SK-N-SH treated with all-trans-retinoic acid at 6 μM for 48 hours (cell line): Measurements from ENCODE around the gene MUC5AC.
"Not testable (repeated sequence)": the region's sequence is repeated elsewhere in the genome, so short reads cannot be mapped to it uniquely, and the experiment has no call there.

Experiments used
- ATAC-seq: fragments of 200-7000 bp; cut with Tn5 transposase; 3 replicates; pipeline ENCODE4 v1.9.1; 2020; ENCODE audit warnings: mild to moderate bottlenecking, moderate library complexity
- ARNTL ChIP-seq: fragments of 450-650 bp; formaldehyde crosslinking; IDR thresholded peaks from 2 replicates; pipeline ENCODE4 v1.5.0; 2020; ENCODE audit warnings: low read depth, mild to moderate bottlenecking, moderate library complexity, borderline replicate concordance
- BACH2 ChIP-seq: fragments of 250-450 bp; sonication (Bioruptor Pico); IDR thresholded peaks from 2 replicates; pipeline ENCODE4 v1.9.0; 2021; ENCODE audit warnings: mild to moderate bottlenecking, borderline replicate concordance
- CSDC2 ChIP-seq: fragments of 250-450 bp; sonication (Bioruptor Pico); IDR thresholded peaks from 2 replicates; pipeline ENCODE4 v1.5.0; 2020; ENCODE audit warnings: mild to moderate bottlenecking, moderate library complexity
- ESRRG ChIP-seq: fragments of 250-450 bp; sonication (Bioruptor Pico); IDR thresholded peaks from 2 replicates; pipeline ENCODE4 v1.6.1; 2021; ENCODE audit warnings: mild to moderate bottlenecking
- GLIS3 ChIP-seq: fragments of 250-450 bp; sonication (Bioruptor Pico); IDR thresholded peaks from 2 replicates; pipeline ENCODE4 v1.5.0; 2020; ENCODE audit warnings: mild to moderate bottlenecking, moderate library complexity
- ISL1 ChIP-seq: fragments of 250-450 bp; sonication (Bioruptor Pico); IDR thresholded peaks from 2 replicates; pipeline ENCODE4 v2.1.2; 2022; ENCODE audit warnings: mild to moderate bottlenecking, moderate library complexity
- OSR1 ChIP-seq: fragments of 250-450 bp; sonication (Bioruptor Pico); IDR thresholded peaks from 2 replicates; pipeline ENCODE4 v1.8.0; 2022; ENCODE audit warnings: moderate library complexity, mild to moderate bottlenecking, inconsistent platforms
- PPARA ChIP-seq: fragments of 250-450 bp; sonication (Bioruptor Pico); IDR thresholded peaks from 2 replicates; pipeline ENCODE4 v1.5.0; 2020; ENCODE audit warnings: mild to moderate bottlenecking, borderline replicate concordance
- RARB ChIP-seq: fragments of 250-450 bp; sonication (Bioruptor Pico); IDR thresholded peaks from 2 replicates; pipeline ENCODE4 v1.8.0; 2021; ENCODE audit warnings: mild to moderate bottlenecking, moderate library complexity
- SNAI2 ChIP-seq: fragments of 250-450 bp; sonication (Bioruptor Pico); IDR thresholded peaks from 2 replicates; pipeline ENCODE4 v1.5.0; 2020; ENCODE audit warnings: mild to moderate bottlenecking, moderate library complexity
- TCF4 ChIP-seq: fragments of 250-450 bp; sonication (Bioruptor Pico); IDR thresholded peaks from 2 replicates; pipeline ENCODE4 v1.8.0; 2021; ENCODE audit warnings: mild to moderate bottlenecking, moderate library complexity, borderline replicate concordance
- TOX ChIP-seq: fragments of 250-450 bp; sonication (Bioruptor Pico); IDR thresholded peaks from 2 replicates; pipeline ENCODE4 v1.8.0; 2021; ENCODE audit warnings: mild to moderate bottlenecking, moderate library complexity, borderline replicate concordance
- ZC3H10 ChIP-seq: fragments of 250-450 bp; sonication (Bioruptor Pico); IDR thresholded peaks from 2 replicates; pipeline ENCODE4 v1.5.1; 2021; ENCODE audit warnings: mild to moderate bottlenecking, moderate library complexity
- ZFP3 ChIP-seq: fragments of 250-450 bp; sonication (Bioruptor Pico); IDR thresholded peaks from 2 replicates; pipeline ENCODE4 v1.5.0; 2020; ENCODE audit warnings: mild to moderate bottlenecking, moderate library complexity
- ZNF70 ChIP-seq: fragments of 450-650 bp; formaldehyde crosslinking; IDR thresholded peaks from 2 replicates; pipeline ENCODE4 v1.5.0; 2020; ENCODE audit warnings: mild to moderate bottlenecking, moderate library complexity
- ZNF8 ChIP-seq: fragments of 450-650 bp; formaldehyde crosslinking; IDR thresholded peaks from 2 replicates; pipeline ENCODE4 v1.5.0; 2020; ENCODE audit warnings: mild to moderate bottlenecking, moderate library complexity
- TF ChIP-seq, protein P1 (sequence below): fragments of 250-450 bp; sonication (Bioruptor Pico); IDR thresholded peaks from 2 replicates; pipeline ENCODE4 v1.8.0; 2021; ENCODE audit warnings: low read depth, mild to moderate bottlenecking, moderate library complexity, borderline replicate concordance
- TF ChIP-seq, protein P2 (sequence below): fragments of 250-450 bp; sonication (Bioruptor Pico); IDR thresholded peaks from 2 replicates; pipeline ENCODE4 v1.5.1; 2021; ENCODE audit warnings: mild to moderate bottlenecking, moderate library complexity
- TF ChIP-seq, protein P3 (sequence below): fragments of 250-450 bp; sonication (Bioruptor Pico); IDR thresholded peaks from 2 replicates; pipeline ENCODE4 v1.8.0; 2020; ENCODE audit warnings: mild to moderate bottlenecking, moderate library complexity, borderline replicate concordance
- TF ChIP-seq, protein P4 (sequence below): fragments of 250-450 bp; sonication (Bioruptor Pico); IDR thresholded peaks from 2 replicates; pipeline ENCODE4 v1.5.0; 2020; ENCODE audit warnings: mild to moderate bottlenecking, moderate library complexity

The MUC5AC gene

DNA sequence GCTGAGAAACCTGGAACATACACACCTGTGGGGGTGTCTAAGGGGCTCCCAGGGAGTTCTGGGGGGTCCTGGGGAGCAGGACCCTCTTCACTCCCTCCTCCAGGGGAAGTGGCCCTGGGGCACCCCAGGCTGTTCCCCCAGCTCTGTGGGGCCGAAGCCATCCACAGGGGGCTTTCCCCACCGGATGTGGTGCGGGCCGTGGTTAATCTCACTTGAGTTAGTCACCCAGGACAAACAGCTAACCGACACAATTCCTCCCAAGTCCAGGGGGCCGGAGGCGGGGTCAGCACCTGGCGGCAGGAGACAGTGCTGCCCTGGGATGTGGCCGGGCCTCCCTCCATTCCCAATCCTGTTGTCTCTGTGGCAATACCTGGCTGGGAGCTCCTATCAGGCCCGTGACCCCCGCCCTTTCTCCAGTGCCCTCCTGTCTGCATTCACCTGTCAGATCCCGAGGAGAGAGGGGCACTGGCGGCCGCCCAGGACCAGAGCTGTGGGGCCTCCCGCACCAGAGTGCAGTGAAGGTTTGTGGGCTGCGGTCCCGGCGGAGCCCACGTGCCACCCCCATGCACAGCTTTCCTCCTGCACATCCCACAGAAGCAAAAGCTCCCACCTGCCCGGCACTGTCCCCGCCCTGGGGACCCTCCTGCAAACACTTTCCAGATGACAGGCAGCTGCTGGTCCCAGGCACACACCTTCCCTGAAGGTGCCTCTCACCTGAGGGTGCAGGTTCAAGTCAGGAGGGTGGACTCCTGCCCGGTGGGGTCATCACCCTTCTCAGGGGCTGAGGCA is 5.2 kb upstream of the MUC5AC start (continued):
- TF ChIP-seq, protein P1, sequence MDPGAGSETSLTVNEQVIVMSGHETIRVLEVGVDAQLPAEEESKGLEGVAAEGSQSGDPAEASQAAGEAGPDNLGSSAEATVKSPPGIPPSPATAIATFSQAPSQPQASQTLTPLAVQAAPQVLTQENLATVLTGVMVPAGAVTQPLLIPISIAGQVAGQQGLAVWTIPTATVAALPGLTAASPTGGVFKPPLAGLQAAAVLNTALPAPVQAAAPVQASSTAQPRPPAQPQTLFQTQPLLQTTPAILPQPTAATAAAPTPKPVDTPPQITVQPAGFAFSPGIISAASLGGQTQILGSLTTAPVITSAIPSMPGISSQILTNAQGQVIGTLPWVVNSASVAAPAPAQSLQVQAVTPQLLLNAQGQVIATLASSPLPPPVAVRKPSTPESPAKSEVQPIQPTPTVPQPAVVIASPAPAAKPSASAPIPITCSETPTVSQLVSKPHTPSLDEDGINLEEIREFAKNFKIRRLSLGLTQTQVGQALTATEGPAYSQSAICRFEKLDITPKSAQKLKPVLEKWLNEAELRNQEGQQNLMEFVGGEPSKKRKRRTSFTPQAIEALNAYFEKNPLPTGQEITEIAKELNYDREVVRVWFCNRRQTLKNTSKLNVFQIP: no peak
- TF ChIP-seq CSDC2 (CRISPR knock-in tag): no peak
- TF ChIP-seq, protein P2, sequence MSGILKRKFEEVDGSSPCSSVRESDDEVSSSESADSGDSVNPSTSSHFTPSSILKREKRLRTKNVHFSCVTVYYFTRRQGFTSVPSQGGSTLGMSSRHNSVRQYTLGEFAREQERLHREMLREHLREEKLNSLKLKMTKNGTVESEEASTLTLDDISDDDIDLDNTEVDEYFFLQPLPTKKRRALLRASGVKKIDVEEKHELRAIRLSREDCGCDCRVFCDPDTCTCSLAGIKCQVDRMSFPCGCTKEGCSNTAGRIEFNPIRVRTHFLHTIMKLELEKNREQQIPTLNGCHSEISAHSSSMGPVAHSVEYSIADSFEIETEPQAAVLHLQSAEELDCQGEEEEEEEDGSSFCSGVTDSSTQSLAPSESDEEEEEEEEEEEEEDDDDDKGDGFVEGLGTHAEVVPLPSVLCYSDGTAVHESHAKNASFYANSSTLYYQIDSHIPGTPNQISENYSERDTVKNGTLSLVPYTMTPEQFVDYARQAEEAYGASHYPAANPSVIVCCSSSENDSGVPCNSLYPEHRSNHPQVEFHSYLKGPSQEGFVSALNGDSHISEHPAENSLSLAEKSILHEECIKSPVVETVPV (CRISPR knock-in tag): no peak

DNA sequence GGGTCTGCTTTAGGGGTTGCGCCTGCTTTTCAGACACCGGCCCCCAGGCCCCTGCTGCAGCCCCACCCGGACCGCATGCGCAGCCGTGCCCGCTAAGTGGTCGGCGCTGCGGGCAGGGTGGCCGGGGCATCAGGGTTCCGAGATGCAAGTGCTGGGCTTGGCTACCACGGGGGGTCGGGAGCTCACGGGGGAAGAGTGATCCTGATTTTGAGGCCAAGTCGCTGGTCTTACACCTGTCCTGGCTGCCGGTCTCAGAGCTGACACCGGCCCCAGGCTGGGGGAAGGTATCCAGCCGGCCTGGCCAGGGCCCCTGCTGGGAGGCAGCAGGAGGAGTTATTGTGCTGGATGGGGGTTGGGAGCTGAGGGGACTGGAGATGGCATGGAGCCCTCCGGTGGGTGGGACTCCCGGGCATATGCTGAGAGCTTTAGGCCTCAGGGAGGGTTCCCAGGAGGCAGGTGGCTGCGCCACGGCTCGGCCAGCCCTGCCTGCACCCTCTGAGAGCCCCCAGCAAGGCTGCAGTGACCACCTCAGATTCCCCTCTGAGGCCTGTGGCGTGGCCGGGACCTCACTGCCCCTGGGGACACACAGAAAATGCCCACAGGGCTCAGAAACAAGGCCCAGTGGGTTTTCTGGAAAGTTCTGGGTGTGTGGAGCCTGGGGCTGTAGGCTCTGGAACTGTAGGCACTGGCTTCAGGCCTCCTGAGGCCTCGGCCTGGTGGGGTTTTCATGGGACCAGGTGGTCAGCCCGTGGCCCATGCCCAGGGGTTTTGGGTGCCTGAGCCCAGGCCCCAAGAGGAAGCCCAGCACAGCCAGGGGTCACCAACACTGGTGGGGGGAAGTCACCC is 4.4 kb upstream of the MUC5AC start:
- peak; percentile 22 for ATAC-seq
- TF ChIP-seq ESRRG (no peak), CSDC2 (CRISPR knock-in tag) (no peak)

DNA sequence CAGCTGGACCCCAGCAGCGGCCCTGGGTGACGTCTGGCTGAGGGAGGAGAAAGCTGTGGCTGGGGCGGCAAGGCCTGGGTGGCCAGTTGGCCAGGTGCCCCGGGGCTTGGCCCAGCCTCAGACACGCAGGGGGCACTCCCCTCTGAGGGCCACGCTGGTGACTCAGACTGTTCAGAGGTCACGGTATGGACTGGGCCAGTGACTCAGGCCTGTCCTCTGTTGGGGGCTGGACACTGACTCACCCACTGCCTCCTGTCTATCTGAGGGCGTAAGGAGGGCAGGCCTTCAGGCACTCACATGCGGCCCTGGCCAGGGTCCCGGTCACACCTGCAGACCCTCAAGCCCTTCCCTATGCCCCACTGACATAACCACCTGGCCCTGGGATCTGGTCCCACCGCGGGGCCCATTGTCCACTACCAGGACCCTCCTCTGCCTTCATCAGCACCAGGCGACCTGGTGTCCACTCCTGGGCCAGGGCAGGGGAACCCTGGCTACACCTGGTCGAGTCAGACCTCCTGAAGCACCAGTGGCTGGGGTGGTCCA is 3.7 kb upstream of the MUC5AC start:
- no peak for TF ChIP-seq ZNF8 (CRISPR knock-in tag)
- no peak for TF ChIP-seq ARNTL (CRISPR knock-in tag)
- TF ChIP-seq RARB (CRISPR knock-in tag): no peak
- TF ChIP-seq ZNF70 (CRISPR knock-in tag): no peak
- TF ChIP-seq, protein P1: no peak
- TF ChIP-seq, protein P3, sequence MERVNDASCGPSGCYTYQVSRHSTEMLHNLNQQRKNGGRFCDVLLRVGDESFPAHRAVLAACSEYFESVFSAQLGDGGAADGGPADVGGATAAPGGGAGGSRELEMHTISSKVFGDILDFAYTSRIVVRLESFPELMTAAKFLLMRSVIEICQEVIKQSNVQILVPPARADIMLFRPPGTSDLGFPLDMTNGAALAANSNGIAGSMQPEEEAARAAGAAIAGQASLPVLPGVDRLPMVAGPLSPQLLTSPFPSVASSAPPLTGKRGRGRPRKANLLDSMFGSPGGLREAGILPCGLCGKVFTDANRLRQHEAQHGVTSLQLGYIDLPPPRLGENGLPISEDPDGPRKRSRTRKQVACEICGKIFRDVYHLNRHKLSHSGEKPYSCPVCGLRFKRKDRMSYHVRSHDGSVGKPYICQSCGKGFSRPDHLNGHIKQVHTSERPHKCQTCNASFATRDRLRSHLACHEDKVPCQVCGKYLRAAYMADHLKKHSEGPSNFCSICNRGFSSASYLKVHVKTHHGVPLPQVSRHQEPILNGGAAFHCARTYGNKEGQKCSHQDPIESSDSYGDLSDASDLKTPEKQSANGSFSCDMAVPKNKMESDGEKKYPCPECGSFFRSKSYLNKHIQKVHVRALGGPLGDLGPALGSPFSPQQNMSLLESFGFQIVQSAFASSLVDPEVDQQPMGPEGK (CRISPR knock-in tag): no peak
- no peak for TF ChIP-seq CSDC2 (CRISPR knock-in tag)
- no peak for TF ChIP-seq ZC3H10
- ATAC-seq: peak; percentile 61

DNA sequence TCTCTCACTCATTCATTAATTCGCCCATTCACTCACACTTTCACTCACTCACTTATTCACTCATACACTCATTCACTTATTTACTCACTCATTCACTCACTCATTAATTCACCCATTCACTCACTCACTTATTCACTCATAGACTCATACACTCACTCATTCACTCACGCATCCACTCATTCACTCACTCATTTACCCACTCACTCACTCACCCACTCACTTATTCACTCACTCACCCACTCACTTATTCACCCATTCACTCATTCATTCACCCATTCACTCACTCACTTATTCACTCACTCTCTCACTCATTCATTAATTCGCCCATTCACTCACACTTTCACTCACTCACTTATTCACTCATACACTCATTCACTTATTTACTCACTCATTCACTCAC is 3.1 kb upstream of the MUC5AC start:
- ATAC-seq: not testable (repeated sequence)

DNA sequence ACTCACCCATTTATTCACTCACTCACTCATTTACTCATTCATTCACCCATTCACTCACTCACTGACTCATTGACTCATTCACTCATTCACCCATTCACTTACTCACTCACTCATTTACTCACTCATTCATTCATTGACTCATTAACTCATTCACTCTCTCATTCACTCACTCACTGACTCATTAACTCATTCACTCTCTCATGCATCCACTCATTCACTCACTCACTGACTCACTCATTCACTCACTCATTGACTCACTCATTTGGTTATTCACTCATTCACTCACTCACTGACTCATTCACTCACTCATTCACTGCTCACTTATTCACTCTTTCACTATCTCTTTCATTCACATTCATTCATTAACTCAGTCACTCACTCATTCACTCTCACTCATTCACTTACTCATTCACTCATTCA is 2.5 kb upstream of the MUC5AC start:
- ATAC-seq: no peak
- TF ChIP-seq RARB (CRISPR knock-in tag): no peak
- TF ChIP-seq ZNF70 (CRISPR knock-in tag): no peak
- TF ChIP-seq ZNF8 (CRISPR knock-in tag): no peak
- TF ChIP-seq TOX: no peak
- no peak for TF ChIP-seq GLIS3 (CRISPR knock-in tag)
- no peak for TF ChIP-seq OSR1 (CRISPR knock-in tag)
- TF ChIP-seq TCF4 (CRISPR knock-in tag): no peak
- TF ChIP-seq ESRRG: no peak
- TF ChIP-seq ZC3H10: no peak
- TF ChIP-seq ZFP3 (CRISPR knock-in tag): no peak
- no peak for TF ChIP-seq PPARA (CRISPR knock-in tag)
- no peak for TF ChIP-seq BACH2 (CRISPR knock-in tag)
- TF ChIP-seq CSDC2 (CRISPR knock-in tag): no peak
- no peak for TF ChIP-seq ISL1 (CRISPR knock-in tag)
- TF ChIP-seq SNAI2 (CRISPR knock-in tag): no peak
- TF ChIP-seq, protein P4, sequence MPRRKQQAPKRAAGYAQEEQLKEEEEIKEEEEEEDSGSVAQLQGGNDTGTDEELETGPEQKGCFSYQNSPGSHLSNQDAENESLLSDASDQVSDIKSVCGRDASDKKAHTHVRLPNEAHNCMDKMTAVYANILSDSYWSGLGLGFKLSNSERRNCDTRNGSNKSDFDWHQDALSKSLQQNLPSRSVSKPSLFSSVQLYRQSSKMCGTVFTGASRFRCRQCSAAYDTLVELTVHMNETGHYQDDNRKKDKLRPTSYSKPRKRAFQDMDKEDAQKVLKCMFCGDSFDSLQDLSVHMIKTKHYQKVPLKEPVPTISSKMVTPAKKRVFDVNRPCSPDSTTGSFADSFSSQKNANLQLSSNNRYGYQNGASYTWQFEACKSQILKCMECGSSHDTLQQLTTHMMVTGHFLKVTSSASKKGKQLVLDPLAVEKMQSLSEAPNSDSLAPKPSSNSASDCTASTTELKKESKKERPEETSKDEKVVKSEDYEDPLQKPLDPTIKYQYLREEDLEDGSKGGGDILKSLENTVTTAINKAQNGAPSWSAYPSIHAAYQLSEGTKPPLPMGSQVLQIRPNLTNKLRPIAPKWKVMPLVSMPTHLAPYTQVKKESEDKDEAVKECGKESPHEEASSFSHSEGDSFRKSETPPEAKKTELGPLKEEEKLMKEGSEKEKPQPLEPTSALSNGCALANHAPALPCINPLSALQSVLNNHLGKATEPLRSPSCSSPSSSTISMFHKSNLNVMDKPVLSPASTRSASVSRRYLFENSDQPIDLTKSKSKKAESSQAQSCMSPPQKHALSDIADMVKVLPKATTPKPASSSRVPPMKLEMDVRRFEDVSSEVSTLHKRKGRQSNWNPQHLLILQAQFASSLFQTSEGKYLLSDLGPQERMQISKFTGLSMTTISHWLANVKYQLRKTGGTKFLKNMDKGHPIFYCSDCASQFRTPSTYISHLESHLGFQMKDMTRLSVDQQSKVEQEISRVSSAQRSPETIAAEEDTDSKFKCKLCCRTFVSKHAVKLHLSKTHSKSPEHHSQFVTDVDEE: no peak
- TF ChIP-seq, protein P1: no peak
